Measurements from ENCODE around the gene AGTR1.
"Not testable (repeated sequence)": the region's sequence is repeated elsewhere in the genome, so short reads cannot be mapped to it uniquely, and the experiment has no call there.

AGTR1 gene

GRCh38 chr3:148718982-148719862 is 21.5 kb downstream of the AGTR1 start:
- no peak for DNase-seq

DNA sequence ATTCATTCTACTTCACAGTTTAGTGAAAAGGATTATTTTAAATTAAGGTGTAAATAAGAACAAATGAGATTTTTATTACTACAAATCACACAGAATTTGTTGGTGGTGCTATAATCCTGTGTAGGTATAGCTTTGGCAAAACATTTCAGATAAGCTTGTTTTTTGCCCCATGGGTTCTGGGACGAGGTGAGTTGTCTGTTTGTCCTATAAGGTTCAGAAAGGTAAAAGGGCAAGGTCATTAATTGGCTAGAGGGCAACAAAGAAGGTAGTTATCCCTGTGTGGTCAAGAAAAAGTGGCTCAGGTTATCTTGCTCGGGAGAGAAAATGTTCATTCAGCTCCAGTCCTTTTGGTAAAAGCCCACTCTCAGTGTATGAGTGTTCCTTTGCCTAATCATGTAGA is 23.2 kb downstream of the AGTR1 start:
- DNase-seq, result no peak

- no peak for DNase-seq
These were observed 25.9 kb downstream of the AGTR1 start for GRCh38 chr3:148723631-148724030.

GRCh38 chr3:148727231-148727630 is 29.5 kb downstream of the AGTR1 start:
- no peak for DNase-seq

- no peak for DNase-seq
These were observed 31.1 kb downstream of the AGTR1 start for GRCh38 chr3:148728753-148729152.

- DNase-seq, result no peak
These were observed 31.9 kb downstream of the AGTR1 start for GRCh38 chr3:148729476-148730055.

- DNase-seq, result no peak
These were observed 33.0 kb downstream of the AGTR1 start for GRCh38 chr3:148730676-148731075.

DNA sequence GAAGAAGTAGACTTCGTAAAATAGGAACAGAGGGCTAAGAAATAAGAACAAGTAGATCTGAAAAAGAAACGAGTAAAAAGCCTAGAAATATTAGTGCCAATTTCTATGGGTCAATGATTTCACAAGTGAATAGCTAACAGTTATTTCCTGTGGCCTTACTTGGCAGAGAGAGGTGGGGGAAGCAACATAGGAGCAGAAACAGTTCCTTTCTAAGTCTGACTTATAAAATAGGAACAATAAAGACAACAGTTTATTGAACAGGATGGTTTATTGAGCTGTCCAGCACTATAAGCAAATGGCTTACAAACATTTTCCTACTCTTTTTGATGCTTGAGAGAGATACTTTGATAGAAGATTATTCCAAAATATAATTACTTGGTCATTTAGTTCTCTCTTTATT is 37.9 kb downstream of the AGTR1 start:
- no peak for DNase-seq

DNA sequence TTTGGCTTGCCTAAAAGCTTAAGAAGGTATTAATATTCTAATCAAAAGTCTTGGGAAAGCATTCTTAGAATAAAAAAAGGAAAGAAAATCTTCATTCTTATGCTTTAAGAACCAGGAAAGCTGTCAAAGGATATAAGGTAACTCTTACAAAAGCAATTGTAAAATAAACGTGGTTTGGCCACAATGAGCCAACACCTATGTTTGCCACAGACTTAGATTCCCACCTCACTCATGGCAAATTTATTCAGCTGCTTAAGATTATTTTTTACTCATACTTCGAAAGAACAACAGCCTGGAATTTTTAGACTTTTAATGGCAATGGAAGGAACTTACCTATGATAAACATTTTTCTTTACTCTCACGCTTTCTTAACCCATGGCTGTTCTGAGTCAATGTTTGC is 38.4 kb downstream of the AGTR1 start:
- DNase-seq, result no peak

- no peak for DNase-seq
These were observed 39.4 kb downstream of the AGTR1 start for GRCh38 chr3:148737104-148737530.

- DNase-seq, result no peak
These were observed 42.0 kb downstream of the AGTR1 start for GRCh38 chr3:148739720-148740119.

DNA sequence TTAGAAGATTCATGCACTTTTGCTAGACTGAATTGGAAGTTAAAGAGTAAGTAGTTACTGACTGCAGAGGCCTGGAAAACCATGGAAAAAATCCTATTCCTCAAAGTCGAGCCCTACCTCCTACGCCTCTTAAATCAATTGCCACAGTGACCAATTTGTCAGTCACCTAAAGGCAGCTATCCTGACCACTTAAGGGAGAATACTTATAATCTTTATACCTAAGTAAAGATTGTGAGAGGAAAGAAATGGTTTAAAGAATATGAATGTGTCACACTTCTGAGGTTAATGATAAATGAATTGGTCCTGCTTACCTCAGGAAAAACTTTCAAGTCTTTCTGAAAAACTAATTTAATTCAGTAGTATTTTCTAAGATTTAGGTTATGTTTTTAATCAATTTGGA is 42.6 kb downstream of the AGTR1 start:
- no peak for DNase-seq

DNA sequence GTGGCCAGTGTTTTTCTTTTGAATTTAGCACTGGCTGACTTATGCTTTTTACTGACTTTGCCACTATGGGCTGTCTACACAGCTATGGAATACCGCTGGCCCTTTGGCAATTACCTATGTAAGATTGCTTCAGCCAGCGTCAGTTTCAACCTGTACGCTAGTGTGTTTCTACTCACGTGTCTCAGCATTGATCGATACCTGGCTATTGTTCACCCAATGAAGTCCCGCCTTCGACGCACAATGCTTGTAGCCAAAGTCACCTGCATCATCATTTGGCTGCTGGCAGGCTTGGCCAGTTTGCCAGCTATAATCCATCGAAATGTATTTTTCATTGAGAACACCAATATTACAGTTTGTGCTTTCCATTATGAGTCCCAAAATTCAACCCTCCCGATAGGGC is 43.5 kb downstream of the AGTR1 start:
- DNase-seq, result no peak

DNA sequence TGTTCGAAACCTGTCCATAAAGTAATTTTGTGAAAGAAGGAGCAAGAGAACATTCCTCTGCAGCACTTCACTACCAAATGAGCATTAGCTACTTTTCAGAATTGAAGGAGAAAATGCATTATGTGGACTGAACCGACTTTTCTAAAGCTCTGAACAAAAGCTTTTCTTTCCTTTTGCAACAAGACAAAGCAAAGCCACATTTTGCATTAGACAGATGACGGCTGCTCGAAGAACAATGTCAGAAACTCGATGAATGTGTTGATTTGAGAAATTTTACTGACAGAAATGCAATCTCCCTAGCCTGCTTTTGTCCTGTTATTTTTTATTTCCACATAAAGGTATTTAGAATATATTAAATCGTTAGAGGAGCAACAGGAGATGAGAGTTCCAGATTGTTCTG is 44.4 kb downstream of the AGTR1 start:
- DNase-seq, result no peak

DNA sequence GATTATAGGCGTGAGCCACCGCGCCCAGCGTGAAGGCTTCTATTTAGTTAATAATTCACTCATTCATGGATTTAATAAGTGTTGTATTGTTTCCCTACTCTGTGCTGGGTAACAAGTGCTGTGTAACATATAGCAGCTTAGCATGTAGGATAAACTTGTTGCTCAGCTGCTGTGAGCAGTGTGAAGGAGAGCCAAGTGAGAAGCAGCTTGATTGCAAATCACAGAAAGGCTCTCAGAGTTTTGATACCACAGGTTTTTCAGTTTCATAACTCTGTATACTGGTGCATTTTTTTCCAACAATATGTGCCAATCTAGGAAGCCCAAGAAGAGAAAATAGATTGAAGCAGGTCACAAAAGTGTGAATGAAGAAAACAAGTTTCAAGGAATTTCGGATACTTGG is 48.4 kb downstream of the AGTR1 start:
- no peak for DNase-seq

- DNase-seq, result no peak
These were observed 50.6 kb downstream of the AGTR1 start for GRCh38 chr3:148748283-148748682.

- no peak for DNase-seq
These were observed 52.6 kb downstream of the AGTR1 start for GRCh38 chr3:148750296-148750695.

GRCh38 chr3:148751461-148751860 is 53.8 kb downstream of the AGTR1 start:
- DNase-seq, result no peak

DNA sequence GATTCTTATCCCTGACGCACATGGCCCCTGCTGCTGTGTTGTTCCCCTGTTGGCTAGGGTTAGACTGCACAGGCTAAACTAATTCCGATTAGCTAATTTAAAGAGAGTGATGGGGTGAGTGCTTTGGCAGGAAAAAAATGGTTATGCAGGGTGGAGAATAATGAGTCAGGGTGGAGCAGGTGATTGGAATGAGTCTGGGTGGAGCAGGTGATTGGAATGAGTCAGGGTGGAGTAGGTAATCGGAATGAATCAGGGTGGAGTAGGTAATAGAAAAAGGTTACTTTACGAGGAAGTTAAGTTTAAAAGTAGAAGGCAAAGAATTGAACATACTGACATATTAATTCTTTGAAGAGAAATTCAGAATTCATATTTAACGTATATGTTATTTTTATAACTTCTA is 55.7 kb downstream of the AGTR1 start:
- not testable (repeated sequence) for DNase-seq

DNA sequence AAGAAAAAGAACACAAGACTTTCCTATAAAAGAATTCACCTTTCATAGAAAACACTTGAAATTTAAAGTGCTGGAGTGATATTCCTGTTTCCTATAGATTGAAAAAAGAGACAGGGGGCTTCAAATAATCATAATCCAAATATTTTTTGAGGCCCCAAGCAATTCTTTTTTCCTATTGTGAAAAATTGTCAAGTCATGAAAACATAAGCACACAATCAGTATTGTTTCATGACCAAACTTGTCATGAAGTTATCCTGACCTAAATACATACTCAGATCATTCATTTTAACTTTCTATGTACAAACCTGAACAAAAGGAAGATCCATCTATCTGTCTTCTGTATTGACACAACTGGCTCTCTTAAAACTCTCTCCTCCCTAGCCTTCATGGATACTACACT is 57.9 kb downstream of the AGTR1 start:
- DNase-seq, result no peak

GRCh38 chr3:148756311-148756710 is 58.6 kb downstream of the AGTR1 start:
- DNase-seq, result no peak

DNA sequence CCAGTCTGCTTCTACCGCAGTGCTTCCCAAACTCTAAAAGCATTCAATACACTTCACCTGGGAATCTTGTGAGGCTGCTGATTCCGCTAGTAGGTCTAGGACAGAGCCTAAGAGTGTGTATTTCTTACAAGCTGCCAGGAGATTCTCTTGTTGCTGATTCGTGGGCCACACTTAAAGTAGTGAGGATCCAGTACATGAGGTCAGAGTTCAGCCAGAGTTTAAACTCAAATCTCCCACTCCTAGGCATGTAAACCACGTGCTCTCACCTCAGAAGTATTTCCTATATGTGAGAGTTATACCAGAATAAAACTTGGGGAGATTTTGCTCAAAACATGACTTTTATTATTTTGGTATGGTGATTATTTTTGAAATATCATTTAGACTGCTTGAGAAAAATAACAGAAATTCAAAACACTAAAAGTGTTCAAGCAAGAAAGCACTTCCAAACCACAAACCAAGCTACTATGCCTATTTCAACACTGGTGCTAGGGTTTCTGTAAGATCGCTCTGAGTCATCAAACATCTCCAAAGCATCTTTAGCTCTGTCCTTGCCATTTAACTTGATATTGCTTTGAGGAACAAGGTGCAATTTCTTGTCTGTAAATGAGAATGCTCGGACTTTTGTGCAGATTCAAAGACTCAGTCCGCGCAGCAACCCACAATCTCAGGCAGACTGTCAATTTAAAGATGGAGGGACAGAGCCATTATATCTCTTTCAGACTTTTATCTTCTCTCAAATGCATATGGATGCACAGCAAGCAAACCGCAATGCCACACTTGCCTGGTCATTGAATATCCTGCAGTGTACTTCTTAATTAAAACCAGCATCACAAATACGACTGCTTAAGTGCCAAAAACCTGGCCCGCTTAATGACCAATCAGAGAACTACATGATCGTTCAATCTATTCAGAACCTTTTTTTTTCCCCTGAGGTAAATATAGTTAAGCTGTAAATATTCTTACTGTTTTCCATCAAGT is 59.8 kb downstream of the AGTR1 start:
- no peak for DNase-seq

- no peak for DNase-seq
These were observed 60.7 kb downstream of the AGTR1 start for GRCh38 chr3:148758303-148758884.

Measured in CD4-positive, alpha-beta T cell treated with Interleukin-12 subunit alpha and Interleukin-12 subunit beta, for 1 hour (primary cell).